ENCODE data around the gene ANO10. TPM values are rescaled to one million over a fixed set of nuclear protein-coding genes. Genes with fewer than 3 reads are reported as not detected.

ANO10 gene
- total and polyA plus RNA-seq, 2 donors (not counting 3 experiments of a cell fraction or from before 2014, with no cell fraction given) = 28.4 to 45.8 TPM

- no peak for DNase-seq (ENCODE audit: low read depth, low spot score)
- H3K27ac ChIP-seq (ENCODE audit: insufficient read depth, low read depth, low read length) = no peak overlapping the region
- no peak overlapping the region for H3K4me2 ChIP-seq (ENCODE audit: insufficient read depth, low read length)
- H2AFZ ChIP-seq (ENCODE audit: low read depth, low read length) = no peak overlapping the region
- ChIA-PET CTCF (interaction anchor here (1.1 kb wide), 1 partner anchor 13 kb away, joined by 4 read pairs; the partner anchor contains the start of gene ANO10), POLR2A (interaction anchor here (1.0 kb wide), 1 partner anchor 12 kb away, joined by 3 read pairs; the partner anchor contains the start of gene ANO10)
- H4K20me1 ChIP-seq (replicated peaks; ENCODE audit: control insufficient read depth, extremely low read depth, insufficient read depth, low read length) = no peaks in the 10 kb centered on the region
- no peaks in the 10 kb centered on the region for H3K36me3 ChIP-seq (ENCODE audit: control insufficient read depth in 2 of 2, extremely low read depth in 1 of 2, insufficient read depth in 2 of 2, low read length in 2 of 2)
- intact Hi-C loops (cut with micrococcal nuclease) (no loop called here), dilution Hi-C loops (cut with MboI; ENCODE audit: extremely low pct_ligation_motif_present, low sequenced_read_pairs) (no loop called here)
- no peaks in the 10 kb centered on the region for H3K9me1 ChIP-seq (replicated peaks; ENCODE audit: control insufficient read depth, extremely low read depth, insufficient read depth, low read length)
- peaks cover 18% of the 10 kb centered on the region for H3K79me2 ChIP-seq (ENCODE audit: control insufficient read depth, insufficient read depth, low read length)
- BruUV-seq (replicated peaks) = no TSS peak
- TF ChIP-seq GATA2 (IDR thresholded peaks at IDR 0.05; ENCODE audit: insufficient read depth, insufficient read length, low read depth, low read length) = no peak
- TF ChIP-seq POLR2AphosphoS5 (IDR thresholded peaks at IDR 0.05; ENCODE audit: insufficient read depth, low read depth, low read length) = no peak
- no peak for TF ChIP-seq FOS (IDR thresholded peaks at IDR 0.05; ENCODE audit: borderline replicate concordance, insufficient read depth, low read length)
- TF ChIP-seq EZH2 (IDR thresholded peaks at IDR 0.05; ENCODE audit: borderline replicate concordance, low read depth, low read length, severe bottlenecking) = no peak
- TF ChIP-seq CTCF (IDR thresholded peaks at IDR 0.05; ENCODE audit: extremely low read depth in 1 of 2, insufficient read depth in 1 of 2, low read depth in 1 of 2, low read length in 2 of 2) = no peak
- TF ChIP-seq POLR2A (IDR thresholded peaks at IDR 0.05; ENCODE audit: low read depth, low read length) = no peak
- no peak for TF ChIP-seq JUN (IDR thresholded peaks at IDR 0.05; ENCODE audit: borderline replicate concordance, insufficient read depth, insufficient read length, low read depth)
- TF ChIP-seq MAX (IDR thresholded peaks at IDR 0.05; ENCODE audit: insufficient read depth, insufficient read length) = no peak
- no peaks in the 10 kb centered on the region for H3K4me1 ChIP-seq (ENCODE audit: control insufficient read depth, extremely low read depth, insufficient read depth, low read length)
- H3K4me3 ChIP-seq (replicated peaks in 1 of 3; ENCODE audit: insufficient read depth in 1 of 3, low read depth in 1 of 3, low read length in 3 of 3) = no peak overlapping the region
- no peaks in the 10 kb centered on the region for H3K9me3 ChIP-seq (replicated peaks; ENCODE audit: control insufficient read depth, insufficient read depth, low read length)
- H3K9ac ChIP-seq (replicated peaks; ENCODE audit: extremely low read depth, insufficient read depth, low read length) = no peak overlapping the region
- FAIRE-seq = no peak
- H3K27me3 ChIP-seq (ENCODE audit: control insufficient read depth in 2 of 2, insufficient read depth in 2 of 2, low read length in 2 of 2) = no peaks in the 10 kb centered on the region
Observed at GRCh38 chr3:43609406-43609805, 12.4 kb downstream of the ANO10 start.
